ENCODE results near the gene NME7.
"Not testable (repeated sequence)": the region's sequence is repeated elsewhere in the genome, so short reads cannot be mapped to it uniquely, and the experiment has no call there.

Gene NME7

GRCh38 chr1:169367686-169368405, at the start of gene NME7, which contains the start of gene BLZF1:
TSS of gene NME7 (minus strand) at chr1:169367797. CDS start at chr1:169367710, 87 bp downstream.
TSS of gene BLZF1 (plus strand) at chr1:169368195. CDS start at chr1:169369523, 1,328 bp downstream.
- DNase-seq, result peak; percentile 96

- DNase-seq, result no peak
These were observed 47.4 kb upstream of the NME7 start for GRCh38 chr1:169414952-169415351.

GRCh38 chr1:169408340-169408739, 40.7 kb upstream of the NME7 start:
- DNase-seq, result not testable (repeated sequence)

- DNase-seq, result not testable (repeated sequence)
These were observed 35.0 kb upstream of the NME7 start for GRCh38 chr1:169402578-169402977.

- no peak for DNase-seq
These were observed 28.4 kb upstream of the NME7 start for GRCh38 chr1:169395955-169396354.

- DNase-seq, result no peak
These were observed 24.8 kb upstream of the NME7 start for GRCh38 chr1:169392406-169392805.

GRCh38 chr1:169390303-169390702, 22.7 kb upstream of the NME7 start:
- no peak for DNase-seq

GRCh38 chr1:169387399-169387798, 19.8 kb upstream of the NME7 start:
- no peak for DNase-seq

GRCh38 chr1:169383449-169383848, 15.9 kb upstream of the NME7 start:
- no peak for DNase-seq

- no peak for DNase-seq
These were observed 13.6 kb upstream of the NME7 start for GRCh38 chr1:169381162-169381561.

GRCh38 chr1:169371404-169371803, 3.8 kb upstream of the NME7 start:
- no peak for DNase-seq

GRCh38 chr1:169368406-169368769, 791 bp upstream of the NME7 start:
- DNase-seq, result peak; percentile 33

- no peak for DNase-seq
These were observed 406 bp downstream of the NME7 start for GRCh38 chr1:169367096-169367685.

- no peak for DNase-seq
These were observed 2.6 kb downstream of the NME7 start for GRCh38 chr1:169364948-169365347.

- no peak for DNase-seq
These were observed 4.4 kb downstream of the NME7 start for GRCh38 chr1:169363046-169363730.

GRCh38 chr1:169361281-169361680, 6.3 kb downstream of the NME7 start:
- no peak for DNase-seq

GRCh38 chr1:169360415-169360814, 7.2 kb downstream of the NME7 start:
- DNase-seq, result no peak

- DNase-seq, result peak; percentile 70
These were observed 19.1 kb downstream of the NME7 start for GRCh38 chr1:169348383-169349036.

- no peak for DNase-seq
These were observed 19.8 kb downstream of the NME7 start for GRCh38 chr1:169347688-169348382.

GRCh38 chr1:169346036-169346589, 21.5 kb downstream of the NME7 start:
- no peak for DNase-seq

GRCh38 chr1:169345511-169345910, 22.1 kb downstream of the NME7 start:
- no peak for DNase-seq

GRCh38 chr1:169342096-169342495, 25.5 kb downstream of the NME7 start:
- DNase-seq, result not testable (repeated sequence)

GRCh38 chr1:169340882-169341281, 26.7 kb downstream of the NME7 start:
- DNase-seq, result no peak

All from DMS79 treated with DMSO at 0.1 percent for 48 hours (cell line).